SJCRH30 (cell line): Measurements from ENCODE around the gene ACSL6. TPM values are rescaled to one million over a fixed set of nuclear protein-coding genes. Genes with fewer than 3 reads are reported as not detected.
"Not testable (repeated sequence)": the region's sequence is repeated elsewhere in the genome, so short reads cannot be mapped to it uniquely, and the experiment has no call there.

Experiments used
- DNase-seq, 2 experiments: peaks; one replicate each; pipeline ENCODE4 v3.0.0-alpha.2; 2015 to 2020
- H3K27ac ChIP-seq: fragments of 250-450 bp; sonication (Bioruptor Pico); 2 replicates; pipeline ENCODE4 v1.5.1; 2020; ENCODE audit warnings: mild to moderate bottlenecking, moderate library complexity
- H3K27me3 ChIP-seq: fragments of 250-450 bp; sonication (Bioruptor Pico); 2 replicates; pipeline ENCODE4 v1.5.1; 2020; ENCODE audit warnings: mild to moderate bottlenecking, moderate library complexity
- H3K36me3 ChIP-seq: fragments of 250-450 bp; sonication (Bioruptor Pico); 2 replicates; pipeline ENCODE4 v1.5.1; 2020; ENCODE audit warnings: mild to moderate bottlenecking, moderate library complexity
- H3K4me1 ChIP-seq: fragments of 250-450 bp; sonication (Bioruptor Pico); 2 replicates; pipeline ENCODE4 v1.5.1; 2020; ENCODE audit warnings: mild to moderate bottlenecking, moderate library complexity
- H3K4me3 ChIP-seq: fragments of 250-450 bp; sonication (Bioruptor Pico); 2 replicates; pipeline ENCODE4 v1.5.1; 2020; ENCODE audit warnings: mild to moderate bottlenecking, moderate library complexity
- H3K9me3 ChIP-seq: fragments of 250-450 bp; sonication (Bioruptor Pico); replicated peaks from 2 replicates; pipeline ENCODE4 v1.5.1; 2020; ENCODE audit warnings: mild to moderate bottlenecking, moderate library complexity
- total RNA-seq: library from RNA; depleted of rRNA; stranded (reverse); fragments of >200 nt; shearing (Covaris generic); gene quantifications from 2 replicates; pipeline ENCODE4 v1.2.3, GENCODE V29; 2014; rRNA removed

Gene ACSL6
- total RNA-seq, 1 experiment from 2014 or later = not detected

DNA sequence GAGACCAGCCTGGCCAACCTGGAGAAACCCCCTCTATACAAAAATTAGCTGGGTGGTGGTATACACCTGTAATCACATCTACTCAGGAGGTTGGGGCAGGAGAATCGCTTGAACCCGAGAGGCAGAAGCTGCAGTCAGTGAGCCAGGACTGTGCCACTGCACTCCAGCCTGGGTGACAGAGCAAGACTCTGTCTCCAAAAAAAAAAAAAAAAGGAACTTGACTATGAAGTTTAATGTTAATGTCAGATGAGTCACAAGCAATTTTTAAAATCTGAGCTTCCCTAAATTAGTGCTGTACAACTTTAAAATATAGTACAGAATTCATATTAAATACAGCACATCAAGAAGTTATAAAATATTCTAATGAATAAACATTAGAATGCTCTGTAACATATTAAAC is 67.5 kb downstream of the ACSL6 start:
- Histone ChIP-seq H3K27me3 (0 out of 2 replicates have a peak, but pooled peaks cover 7% of the 10 kb centered on the region), H3K27ac (no peak overlapping the region), H3K4me3 (no peak overlapping the region), H3K36me3 (no peaks in the 10 kb centered on the region), H3K4me1 (no peaks in the 10 kb centered on the region), H3K9me3 (no peaks in the 10 kb centered on the region)
- DNase-seq = no peak

GRCh38 chr5:131942016-131942415 is 69.4 kb downstream of the ACSL6 start:
- H3K9me3 ChIP-seq = no peaks in the 10 kb centered on the region
- H3K36me3 ChIP-seq = no peaks in the 10 kb centered on the region
- H3K4me3 ChIP-seq = no peak overlapping the region
- H3K4me1 ChIP-seq = no peaks in the 10 kb centered on the region
- H3K27ac ChIP-seq = no peak overlapping the region
- H3K27me3 ChIP-seq = 0 out of 2 replicates have a peak, but pooled peaks cover 7% of the 10 kb centered on the region
- DNase-seq = no peak

DNA sequence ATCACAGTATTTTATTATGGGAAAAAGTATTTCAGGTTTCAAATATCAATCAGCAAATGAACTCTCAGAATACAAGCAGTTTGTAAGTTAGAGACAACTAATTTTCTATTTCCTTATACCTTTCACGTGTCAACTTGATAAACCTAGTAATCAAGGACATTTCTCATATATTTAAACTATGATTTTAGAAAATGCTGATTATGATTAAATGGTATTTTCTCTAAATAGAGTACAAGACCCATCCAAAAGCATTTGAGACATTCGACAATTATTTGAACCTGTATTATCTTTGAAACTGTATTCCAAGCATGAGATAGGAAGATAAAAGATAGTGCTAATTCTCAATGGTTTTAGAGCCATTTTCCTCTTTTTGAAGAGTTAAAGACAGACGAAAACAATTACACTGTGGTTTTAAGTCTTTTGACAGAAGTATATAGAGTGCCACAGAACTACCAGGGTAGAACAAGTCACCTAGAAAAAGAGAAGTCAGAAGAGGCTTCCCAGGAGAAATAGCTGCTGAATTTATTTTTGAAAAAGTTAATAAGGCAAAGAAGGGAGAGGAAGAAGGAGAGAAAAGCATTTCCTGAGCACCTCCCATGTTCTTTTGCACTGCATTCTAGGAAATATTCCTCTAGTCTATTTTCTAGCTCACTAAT is 71.6 kb downstream of the ACSL6 start:
- Histone ChIP-seq H3K4me3 (no peak overlapping the region), H3K4me1 (no peaks in the 10 kb centered on the region), H3K36me3 (no peaks in the 10 kb centered on the region), H3K27ac (no peak overlapping the region), H3K27me3 (0 out of 2 replicates have a peak, but pooled peaks cover 7% of the 10 kb centered on the region), H3K9me3 (no peaks in the 10 kb centered on the region)
- DNase-seq = no peak

DNA sequence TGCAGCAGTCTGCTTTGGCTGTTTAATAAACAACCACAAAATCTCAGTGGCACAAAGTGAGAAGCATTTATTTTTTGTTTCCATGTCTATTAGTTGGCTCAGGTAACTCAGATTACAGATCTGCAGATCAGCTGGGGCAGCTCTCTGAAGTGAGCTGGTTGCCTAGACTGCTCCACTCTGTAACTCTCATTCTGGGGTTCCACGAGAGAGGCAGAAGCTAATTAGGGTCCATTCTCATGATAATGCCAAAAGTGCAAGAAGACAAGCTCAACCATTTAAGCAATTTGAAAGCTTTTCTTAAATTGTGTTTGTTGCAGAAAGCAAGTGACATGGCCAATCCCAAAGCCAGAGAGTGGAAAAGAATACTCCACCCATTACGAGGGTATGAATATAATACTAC is 79.2 kb downstream of the ACSL6 start:
- DNase-seq = no peak
- Histone ChIP-seq H3K4me1 (no peaks in the 10 kb centered on the region), H3K9me3 (no peaks in the 10 kb centered on the region), H3K27ac (no peak overlapping the region), H3K4me3 (no peak overlapping the region), H3K27me3 (no peaks in the 10 kb centered on the region), H3K36me3 (no peaks in the 10 kb centered on the region)

- DNase-seq = no peak
- no peak overlapping the region for H3K27ac ChIP-seq
- 0 out of 2 replicates have a peak, but pooled peaks cover 4% of the 10 kb centered on the region for H3K9me3 ChIP-seq
- H3K36me3 ChIP-seq = no peaks in the 10 kb centered on the region
- H3K27me3 ChIP-seq = no peaks in the 10 kb centered on the region; the same call in 1 of the 2 replicates
- H3K4me3 ChIP-seq = no peak overlapping the region
- H3K4me1 ChIP-seq = no peaks in the 10 kb centered on the region
Observed at GRCh38 chr5:131928957-131929356, 82.5 kb downstream of the ACSL6 start.

- H3K9me3 ChIP-seq = 0 out of 2 replicates have a peak, but pooled peaks cover 4% of the 10 kb centered on the region
- no peaks in the 10 kb centered on the region for H3K4me1 ChIP-seq
- H3K27ac ChIP-seq = no peak overlapping the region
- no peak overlapping the region for H3K4me3 ChIP-seq
- no peak for DNase-seq
- H3K27me3 ChIP-seq = no peaks in the 10 kb centered on the region; the same call in 1 of the 2 replicates
- no peaks in the 10 kb centered on the region for H3K36me3 ChIP-seq
Observed at GRCh38 chr5:131926168-131926567, 85.3 kb downstream of the ACSL6 start.

GRCh38 chr5:131916481-131916880 is 95.0 kb downstream of the ACSL6 start:
- H3K27ac ChIP-seq = no peak overlapping the region
- no peaks in the 10 kb centered on the region for H3K27me3 ChIP-seq
- H3K4me3 ChIP-seq = no peak overlapping the region
- no peaks in the 10 kb centered on the region for H3K36me3 ChIP-seq
- no peak for DNase-seq
- H3K9me3 ChIP-seq = no peaks in the 10 kb centered on the region
- no peaks in the 10 kb centered on the region for H3K4me1 ChIP-seq

- Histone ChIP-seq H3K27ac (no peak overlapping the region), H3K9me3 (no peaks in the 10 kb centered on the region), H3K27me3 (no peaks in the 10 kb centered on the region), H3K4me3 (no peak overlapping the region), H3K4me1 (no peaks in the 10 kb centered on the region), H3K36me3 (no peaks in the 10 kb centered on the region)
- DNase-seq = no peak
Observed at GRCh38 chr5:131914472-131914871, 97.0 kb downstream of the ACSL6 start.

GRCh38 chr5:131913603-131914002 is 97.9 kb downstream of the ACSL6 start:
- H3K9me3 ChIP-seq = no peaks in the 10 kb centered on the region
- H3K4me3 ChIP-seq = no peak overlapping the region
- H3K27ac ChIP-seq = no peak overlapping the region
- no peaks in the 10 kb centered on the region for H3K4me1 ChIP-seq
- H3K27me3 ChIP-seq = no peaks in the 10 kb centered on the region
- DNase-seq = no peak
- no peaks in the 10 kb centered on the region for H3K36me3 ChIP-seq

DNA sequence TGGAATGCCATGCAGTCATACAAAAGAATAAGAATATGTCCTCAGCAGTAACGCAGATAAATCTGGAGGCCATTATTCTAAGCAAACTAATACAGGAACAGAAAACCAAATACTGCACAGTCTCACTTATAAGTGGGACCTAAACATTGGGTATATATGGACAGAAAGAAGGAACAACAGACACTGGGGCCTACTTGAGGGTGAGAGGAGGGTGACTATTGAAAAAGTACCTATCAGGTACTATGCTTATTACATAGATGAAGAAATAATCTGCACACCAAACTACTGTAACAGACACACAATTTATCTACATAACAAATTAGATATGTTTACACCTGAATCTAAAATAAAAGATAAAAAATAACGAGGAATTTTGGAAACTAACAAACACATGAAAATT is 104.8 kb downstream of the ACSL6 start:
- Histone ChIP-seq H3K4me1 (no peaks in the 10 kb centered on the region), H3K27ac (no peak overlapping the region), H3K4me3 (no peak overlapping the region), H3K9me3 (peaks cover 3% of the 10 kb centered on the region; the same call in 1 of the 2 replicates), H3K27me3 (no peaks in the 10 kb centered on the region), H3K36me3 (no peaks in the 10 kb centered on the region)
- no peak for DNase-seq

DNA sequence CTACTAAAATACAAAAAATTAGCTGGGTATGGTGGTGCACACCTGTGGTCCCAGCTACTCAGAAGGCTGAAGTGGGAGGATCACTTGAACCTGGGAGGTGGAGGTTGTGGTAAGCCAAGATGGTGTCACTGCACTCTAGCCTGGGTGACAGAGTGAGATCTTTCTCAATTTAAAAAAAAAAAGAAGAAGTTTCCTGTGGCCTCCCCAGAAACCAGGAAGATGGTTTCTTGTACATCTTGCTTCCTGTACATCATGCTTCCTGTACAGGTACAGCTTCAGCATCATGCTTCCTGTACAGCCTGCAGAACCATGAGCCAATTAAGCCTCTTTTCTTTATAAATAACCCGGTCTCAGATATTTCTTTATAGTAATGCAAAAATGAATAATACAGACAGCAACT is 109.2 kb downstream of the ACSL6 start:
- not testable (repeated sequence) for H3K9me3 ChIP-seq, H3K4me1 ChIP-seq, H3K27ac ChIP-seq, H3K4me3 ChIP-seq, DNase-seq, H3K36me3 ChIP-seq, H3K27me3 ChIP-seq

Other genes with a start within 250 kb of the ACSL6 start
- 23.1 and 28.6 TPM in 2 replicates for gene FNIP1, start 214.6 kb downstream of the ACSL6 start, total RNA-seq
- not detected in 2 replicates for gene MEIKIN, start 66.0 kb downstream of the ACSL6 start, total RNA-seq
- not detected in 2 replicates for gene IL3, start 49.0 kb upstream of the ACSL6 start, total RNA-seq
- not detected in 2 replicates for gene CSF2, start 62.1 kb upstream of the ACSL6 start, total RNA-seq
- gene P4HA2, start 216.2 kb upstream of the ACSL6 start, total RNA-seq = 75.5 and 77.7 TPM in 2 replicates
- gene PDLIM4, start 246.0 kb upstream of the ACSL6 start, total RNA-seq = 65.4 and 66.3 TPM in 2 replicates